ENCODE measurements around the gene PSMC3IP.
"Not testable (repeated sequence)": the region's sequence is repeated elsewhere in the genome, so short reads cannot be mapped to it uniquely, and the experiment has no call there.

Gene PSMC3IP

DNA sequence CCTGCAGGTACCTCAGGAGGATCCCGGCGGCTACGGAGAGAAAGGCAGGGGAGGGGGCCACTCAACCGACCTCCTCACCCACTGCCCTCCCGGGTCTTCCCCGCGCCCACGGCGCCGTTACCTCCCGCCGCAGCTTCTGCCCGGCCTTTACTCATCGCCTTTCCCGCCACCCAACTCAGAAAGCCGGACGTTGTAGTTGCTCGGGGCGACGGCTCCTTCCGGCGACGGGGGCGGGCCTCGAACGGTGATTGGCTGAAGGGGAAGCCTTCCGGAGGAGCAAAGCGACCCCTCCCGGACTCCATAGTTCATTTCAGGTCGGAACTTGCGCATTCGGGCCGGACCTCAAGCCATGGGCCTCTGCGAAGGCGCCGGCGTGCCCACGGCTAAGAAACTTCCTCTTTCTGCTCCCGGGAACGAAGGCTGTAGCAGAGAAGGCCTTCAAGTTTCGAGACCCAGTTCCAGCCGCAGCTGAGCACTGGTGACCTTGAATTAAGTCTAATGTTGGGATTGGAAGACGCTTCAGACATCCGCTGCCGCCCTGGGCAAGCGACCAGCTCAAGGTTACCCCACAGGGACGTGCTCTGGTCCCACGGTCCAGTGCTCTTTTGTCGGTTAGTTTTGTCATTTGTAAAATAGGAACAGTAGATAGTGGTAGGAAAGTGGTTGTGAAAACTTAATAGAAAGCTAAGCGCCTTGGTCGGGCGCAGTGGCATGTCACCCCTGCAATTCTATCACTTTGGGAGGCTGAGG lies at the start of gene PSMC3IP:
PSMC3IP (minus strand) TSS at position 198 of the 750 bp plus-strand sequence; CDS start at position 155, 43 bp downstream.
- TF ChIP-seq ZNF274 (IDR thresholded peaks at IDR 0.05; ENCODE audit: low read depth, low read length) = no peak
- H3K4me3 ChIP-seq (ENCODE audit: low read length) = peak within 1 kb of the TSS; percentile 66

DNA sequence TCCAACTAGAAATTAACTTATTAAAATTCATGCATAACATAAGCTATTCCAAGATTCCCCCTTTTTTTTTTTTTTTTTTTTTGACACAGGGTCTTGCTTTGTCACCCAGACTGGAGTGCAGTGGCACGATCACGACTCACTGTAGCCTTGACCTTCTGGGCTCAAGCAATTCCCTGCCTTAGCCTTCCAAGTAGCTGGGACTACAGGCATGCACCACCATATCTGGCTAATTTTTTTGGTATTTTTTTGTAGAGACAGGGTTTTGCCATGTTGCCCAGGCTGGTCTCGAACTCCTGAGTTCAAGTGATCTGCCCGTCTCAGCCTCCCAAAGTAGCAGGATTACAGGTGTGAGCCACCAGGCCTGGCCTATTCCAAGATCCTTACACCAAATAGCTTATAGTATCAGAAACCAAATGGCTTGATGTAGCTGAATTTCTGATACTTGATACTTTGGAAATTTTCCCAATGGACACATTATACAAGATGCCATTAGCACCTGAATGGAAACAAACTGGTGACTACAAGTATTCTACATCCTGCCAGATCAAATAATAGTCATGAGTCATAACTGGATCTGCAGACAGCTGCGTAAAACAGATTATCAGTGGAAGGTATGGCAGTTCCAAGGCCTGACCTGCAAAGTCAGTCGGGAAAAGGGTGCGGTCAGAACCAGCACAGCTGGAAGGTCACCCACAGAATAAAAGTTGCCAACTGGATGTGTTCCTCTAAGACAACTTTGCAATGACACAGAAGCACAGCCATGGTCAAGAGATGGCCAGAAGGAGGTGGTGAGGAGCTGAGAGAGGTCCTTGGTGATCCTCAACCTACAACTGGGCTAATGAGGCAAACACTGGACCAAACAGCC lies 46.4 kb upstream of the PSMC3IP start:
- no peak overlapping the region for H3K4me3 ChIP-seq (ENCODE audit: low read length)
- no peak for TF ChIP-seq ZNF274 (IDR thresholded peaks at IDR 0.05; ENCODE audit: low read depth, low read length)

DNA sequence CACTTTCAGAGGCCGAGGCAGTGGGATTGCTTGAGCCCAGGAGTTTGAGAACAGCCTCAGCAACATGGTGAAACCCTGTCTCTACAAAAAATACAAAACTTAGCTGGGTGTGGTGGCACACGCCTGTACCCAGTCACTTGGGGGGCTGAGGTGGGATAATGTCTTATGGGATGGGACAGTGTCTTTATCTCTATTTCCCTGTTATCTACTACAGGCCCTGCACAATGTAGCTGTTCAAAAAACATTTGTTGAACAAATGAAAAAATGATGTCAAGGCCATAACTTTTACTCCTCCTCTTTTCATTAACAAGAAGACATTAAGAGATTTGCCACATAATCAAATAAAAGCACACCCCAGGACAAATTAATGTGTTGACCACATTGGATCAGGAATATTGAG lies 45.7 kb upstream of the PSMC3IP start:
- no peak for TF ChIP-seq ZNF274 (IDR thresholded peaks at IDR 0.05; ENCODE audit: low read depth, low read length)
- no peak overlapping the region for H3K4me3 ChIP-seq (ENCODE audit: low read length)

DNA sequence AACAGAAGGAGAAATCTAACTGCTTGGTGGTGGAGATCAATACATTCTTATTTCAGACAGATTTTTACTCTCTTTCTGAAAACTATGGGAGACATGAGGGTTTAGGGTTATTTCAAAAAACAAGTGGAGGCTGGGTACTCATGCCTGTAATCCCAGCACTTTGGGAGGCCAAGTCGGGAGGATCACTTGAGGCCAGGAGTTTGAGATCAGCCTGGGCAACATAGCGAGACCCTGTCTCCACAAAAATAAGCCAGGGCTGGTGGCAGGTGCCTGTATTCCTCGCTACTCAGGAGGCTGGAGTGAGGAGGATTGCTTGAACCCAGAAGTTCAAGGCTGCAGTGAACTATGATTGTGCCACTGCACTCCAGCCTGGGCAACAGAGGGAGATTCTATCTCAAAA lies 44.5 kb upstream of the PSMC3IP start:
- H3K4me3 ChIP-seq (ENCODE audit: low read length) = not testable (repeated sequence)

GRCh38 chr17:42618442-42619150 lies 41.1 kb upstream of the PSMC3IP start:
- peak overlapping the region; percentile 41; the same call in 1 of the 2 replicates for H3K4me3 ChIP-seq (ENCODE audit: low read length)

DNA sequence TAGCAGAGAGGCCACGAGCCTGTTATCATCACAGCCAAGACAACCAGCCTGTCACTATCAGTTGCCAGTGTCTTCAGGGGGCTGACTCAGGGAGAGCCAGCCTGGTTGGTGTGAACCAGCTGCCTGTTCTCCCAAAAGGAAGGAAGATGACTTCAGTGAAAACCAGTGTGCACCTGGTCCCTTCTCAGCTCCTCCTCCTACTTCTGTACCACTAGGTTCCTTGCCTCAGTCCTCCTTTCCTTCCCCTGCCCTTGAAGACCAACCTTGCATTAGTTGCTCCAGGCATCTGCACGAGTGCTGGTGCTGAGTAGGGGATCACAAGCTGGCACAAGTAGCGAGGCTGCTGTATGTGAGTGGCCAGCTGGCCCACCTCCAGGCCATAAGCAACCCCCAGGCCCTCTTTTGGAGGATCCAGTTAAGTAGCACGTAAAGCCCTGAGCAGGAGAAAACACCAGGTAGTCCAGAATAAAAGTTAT lies 40.5 kb upstream of the PSMC3IP start:
- peak overlapping the region; percentile 41; the same call in 1 of the 2 replicates for H3K4me3 ChIP-seq (ENCODE audit: low read length)
- no peak for TF ChIP-seq ZNF274 (IDR thresholded peaks at IDR 0.05; ENCODE audit: low read depth, low read length)

More at GRCh38 chr17:42618442-42619150, 41.1 kb upstream of the PSMC3IP start:
- no peak for TF ChIP-seq ZNF274 (IDR thresholded peaks at IDR 0.05; ENCODE audit: low read depth, low read length)

- H3K4me3 ChIP-seq (ENCODE audit: low read length) = no peak overlapping the region
- TF ChIP-seq ZNF274 (IDR thresholded peaks at IDR 0.05; ENCODE audit: low read depth, low read length) = no peak
Observed at GRCh38 chr17:42613699-42614295, 36.3 kb upstream of the PSMC3IP start.

GRCh38 chr17:42612013-42612412 lies 34.5 kb upstream of the PSMC3IP start:
- no peak overlapping the region for H3K4me3 ChIP-seq (ENCODE audit: low read length)
- no peak for TF ChIP-seq ZNF274 (IDR thresholded peaks at IDR 0.05; ENCODE audit: low read depth, low read length)

GRCh38 chr17:42609814-42610801 lies 32.6 kb upstream of the PSMC3IP start:
- H3K4me3 ChIP-seq (ENCODE audit: low read length) = peak overlapping the region; percentile 88

GRCh38 chr17:42609182-42609813 lies 31.8 kb upstream of the PSMC3IP start, which contains the start of the genes RETREG3 and TUBG1:
Gene RETREG3, minus strand, starts transcription at chr17:42609374. Its CDS starts 50 bp downstream, at chr17:42609324.
Gene TUBG1, plus strand, starts transcription at chr17:42609683. Its CDS starts 55 bp downstream, at chr17:42609738.
- peak within 1 kb of the TSS; percentile 88 for H3K4me3 ChIP-seq (ENCODE audit: low read length)
- no peak for TF ChIP-seq ZNF274 (IDR thresholded peaks at IDR 0.05; ENCODE audit: low read depth, low read length)

DNA sequence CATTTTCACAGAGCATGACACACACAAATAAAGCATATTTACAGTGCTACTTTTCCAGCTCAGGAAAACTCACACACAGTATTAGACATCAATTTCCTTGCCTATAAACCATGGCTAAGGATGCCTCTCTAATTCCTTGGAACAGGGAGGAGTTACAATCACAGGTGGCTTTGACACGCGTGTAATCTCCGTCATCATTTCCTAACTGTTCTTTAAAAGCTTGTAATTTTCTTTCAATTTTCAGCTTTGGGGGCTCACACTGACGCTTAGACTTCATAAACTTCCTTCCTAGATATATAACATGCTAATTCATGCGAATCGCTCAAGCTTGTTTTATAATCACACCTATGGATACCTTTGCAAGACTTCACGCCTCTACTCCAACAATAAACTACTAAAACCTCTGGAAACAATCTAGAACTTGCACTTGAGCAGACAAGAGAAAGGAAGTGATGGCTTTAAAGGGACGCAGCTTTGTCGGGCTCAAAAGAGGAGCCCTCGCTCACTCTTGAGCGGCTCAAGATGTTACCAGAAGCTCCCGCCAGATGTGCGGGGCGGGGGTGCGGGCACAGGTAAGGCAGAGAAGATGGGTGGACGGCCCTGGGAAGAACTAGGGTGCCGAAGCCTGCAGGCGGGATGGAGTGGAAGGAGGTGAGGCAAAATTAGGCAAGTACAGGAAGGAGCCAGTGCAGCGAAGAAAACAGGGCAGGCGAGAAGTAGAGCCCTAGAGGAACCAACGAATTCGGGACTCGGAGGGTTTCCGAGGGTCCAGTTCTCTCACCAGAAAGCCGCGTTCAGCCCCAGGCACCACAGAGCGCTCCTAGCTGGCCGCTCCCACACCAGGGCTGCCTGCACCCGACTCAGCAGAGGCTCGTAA lies 31.0 kb upstream of the PSMC3IP start:
- peak overlapping the region; percentile 84 for H3K4me3 ChIP-seq (ENCODE audit: low read length)
- no peak for TF ChIP-seq ZNF274 (IDR thresholded peaks at IDR 0.05; ENCODE audit: low read depth, low read length)
